Hepatocyte (in vitro differentiated cells): ENCODE data around the gene RASA1. TPM values are rescaled to one million over a fixed set of nuclear protein-coding genes. Genes with fewer than 3 reads are reported as not detected.

Experiments
- DNase-seq: peaks from one replicate; pipeline ENCODE4 v3.0.0-alpha.2; 2016; ENCODE audit warnings: low spot score
- H2AFZ ChIP-seq: fragments of 200-600 bp; sonication (generic); 2 replicates; pipeline ENCODE4 v1.6.0; 2016; ENCODE audit warnings: antibody characterized with exemption, mild to moderate bottlenecking
- H3K27ac ChIP-seq: fragments of 200-600 bp; sonication (generic); 2 replicates; pipeline ENCODE4 v1.5.1; 2016; ENCODE audit warnings: mild to moderate bottlenecking
- H3K27me3 ChIP-seq: fragments of 200-600 bp; sonication (generic); 2 replicates; pipeline ENCODE4 v1.6.1; 2016
- H3K36me3 ChIP-seq: fragments of 200-600 bp; sonication (generic); replicated peaks from 2 replicates; pipeline ENCODE4 v1.5.1; 2016; ENCODE audit warnings: low read depth; ENCODE audit not compliant: insufficient read depth
- H3K4me1 ChIP-seq: fragments of 200-600 bp; sonication (generic); 2 replicates; pipeline ENCODE4 v1.5.1; 2016; ENCODE audit warnings: mild to moderate bottlenecking, moderate library complexity; ENCODE audit not compliant: insufficient read depth
- H3K4me2 ChIP-seq: fragments of 200-600 bp; sonication (generic); 2 replicates; pipeline ENCODE4 v1.6.0; 2016
- H3K4me3 ChIP-seq: fragments of 200-600 bp; sonication (generic); 2 replicates; pipeline ENCODE4 v1.5.1; 2016; ENCODE audit warnings: mild to moderate bottlenecking
- H3K79me2 ChIP-seq: fragments of 200-600 bp; sonication (generic); 2 replicates; pipeline ENCODE4 v1.6.0; 2017; ENCODE audit warnings: mild to moderate bottlenecking
- H3K9me2 ChIP-seq: fragments of 200-600 bp; sonication (generic); replicated peaks from 2 replicates; pipeline ENCODE4 v1.6.0; 2017; ENCODE audit warnings: mild to moderate bottlenecking; ENCODE audit not compliant: insufficient read depth
- H3K9me3 ChIP-seq: fragments of 200-600 bp; sonication (generic); 2 replicates; pipeline ENCODE4 v1.5.1; 2016; ENCODE audit warnings: low read depth, mild to moderate bottlenecking
- H4K20me1 ChIP-seq: fragments of 200-600 bp; sonication (generic); 2 replicates; pipeline ENCODE4 v1.6.0; 2016; ENCODE audit warnings: mild to moderate bottlenecking; ENCODE audit not compliant: insufficient read depth, poor library complexity, severe bottlenecking
- EZH2 ChIP-seq: fragments of 200-600 bp; sonication (generic); IDR thresholded peaks from 2 replicates; pipeline ENCODE4 v1.6.1; 2016; ENCODE audit warnings: antibody characterized with exemption, mild to moderate bottlenecking, borderline replicate concordance
- EZH2phosphoT487 ChIP-seq: fragments of 200-600 bp; sonication (generic); IDR thresholded peaks from one replicate; pipeline ENCODE4 v1.6.1; 2018; ENCODE audit warnings: antibody characterized with exemption, mild to moderate bottlenecking, low read depth, moderate library complexity; ENCODE audit not compliant: unreplicated experiment, severe bottlenecking
- WGBS: methylation state at CpG from one replicate; pipeline ENCODE4 v1.1.6; 2016; ENCODE audit warnings: low lambda C conversion rate; ENCODE audit errors: missing lambda C conversion rate; 5-methylcytosine and 5-hydroxymethylcytosine counted together
- polyA plus RNA-seq: library from polyadenylated mRNA; unstranded; fragments of >200 nt; fragmentation: Nextera tagmentation; extraction: Ambion mirVana; gene quantifications from 2 replicates; pipeline ENCODE4 v1.2.1, GENCODE V29; 2016
- total RNA-seq: library from RNA; depleted of rRNA; stranded (reverse); fragments of >200 nt; gene quantifications from 2 replicates; pipeline ENCODE4 v1.2.3, GENCODE V29; 2014
- TF ChIP-seq, protein P1 (sequence below): fragments of 200-600 bp; sonication (generic); IDR thresholded peaks from 2 replicates; pipeline ENCODE4 v1.5.1; 2016; ENCODE audit warnings: antibody characterized with exemption, mild to moderate bottlenecking; ENCODE audit not compliant: poor library complexity

RASA1 gene
- total and polyA plus RNA-seq, 2 experiments from 2014 or later, result 13.7 to 33.5 TPM

DNA sequence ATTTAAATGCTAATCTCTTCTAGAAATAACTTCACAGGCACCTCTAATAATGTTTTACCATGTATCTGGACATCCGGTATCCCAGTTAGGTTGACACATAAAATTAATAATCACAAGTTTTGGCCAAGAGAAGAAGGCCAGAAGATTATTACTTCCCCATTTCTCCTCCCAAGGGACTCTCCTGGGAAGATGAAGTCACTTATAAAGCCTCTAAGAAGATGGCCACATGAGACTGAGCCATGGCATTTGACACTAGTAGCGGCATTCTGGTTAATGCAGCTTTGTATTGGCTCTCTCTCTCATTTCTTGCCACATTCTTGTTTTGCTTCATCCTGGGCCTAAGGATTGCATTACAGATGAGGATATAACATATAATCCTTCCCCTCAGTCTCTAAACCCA is 34.5 kb upstream of the RASA1 start:
- no peaks in the 10 kb centered on the region for H4K20me1 ChIP-seq
- 96% methylated on average over 2 of the region's 2 CpGs for WGBS
- no peak overlapping the region for H3K27ac ChIP-seq
- TF ChIP-seq, protein P1, sequence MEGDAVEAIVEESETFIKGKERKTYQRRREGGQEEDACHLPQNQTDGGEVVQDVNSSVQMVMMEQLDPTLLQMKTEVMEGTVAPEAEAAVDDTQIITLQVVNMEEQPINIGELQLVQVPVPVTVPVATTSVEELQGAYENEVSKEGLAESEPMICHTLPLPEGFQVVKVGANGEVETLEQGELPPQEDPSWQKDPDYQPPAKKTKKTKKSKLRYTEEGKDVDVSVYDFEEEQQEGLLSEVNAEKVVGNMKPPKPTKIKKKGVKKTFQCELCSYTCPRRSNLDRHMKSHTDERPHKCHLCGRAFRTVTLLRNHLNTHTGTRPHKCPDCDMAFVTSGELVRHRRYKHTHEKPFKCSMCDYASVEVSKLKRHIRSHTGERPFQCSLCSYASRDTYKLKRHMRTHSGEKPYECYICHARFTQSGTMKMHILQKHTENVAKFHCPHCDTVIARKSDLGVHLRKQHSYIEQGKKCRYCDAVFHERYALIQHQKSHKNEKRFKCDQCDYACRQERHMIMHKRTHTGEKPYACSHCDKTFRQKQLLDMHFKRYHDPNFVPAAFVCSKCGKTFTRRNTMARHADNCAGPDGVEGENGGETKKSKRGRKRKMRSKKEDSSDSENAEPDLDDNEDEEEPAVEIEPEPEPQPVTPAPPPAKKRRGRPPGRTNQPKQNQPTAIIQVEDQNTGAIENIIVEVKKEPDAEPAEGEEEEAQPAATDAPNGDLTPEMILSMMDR, result no peak
- TF ChIP-seq EZH2 (no peak), EZH2phosphoT487 (no peak)
- H3K9me3 ChIP-seq, result no peaks in the 10 kb centered on the region
- no peak overlapping the region for H3K4me3 ChIP-seq
- H3K27me3 ChIP-seq, result no peaks in the 10 kb centered on the region
- no peak for DNase-seq
- no peaks in the 10 kb centered on the region for H3K79me2 ChIP-seq
- H3K4me1 ChIP-seq, result no peaks in the 10 kb centered on the region
- no peaks in the 10 kb centered on the region for H3K36me3 ChIP-seq
- no peak overlapping the region for H2AFZ ChIP-seq
- no peaks in the 10 kb centered on the region for H3K9me2 ChIP-seq
- no peak overlapping the region for H3K4me2 ChIP-seq

DNA sequence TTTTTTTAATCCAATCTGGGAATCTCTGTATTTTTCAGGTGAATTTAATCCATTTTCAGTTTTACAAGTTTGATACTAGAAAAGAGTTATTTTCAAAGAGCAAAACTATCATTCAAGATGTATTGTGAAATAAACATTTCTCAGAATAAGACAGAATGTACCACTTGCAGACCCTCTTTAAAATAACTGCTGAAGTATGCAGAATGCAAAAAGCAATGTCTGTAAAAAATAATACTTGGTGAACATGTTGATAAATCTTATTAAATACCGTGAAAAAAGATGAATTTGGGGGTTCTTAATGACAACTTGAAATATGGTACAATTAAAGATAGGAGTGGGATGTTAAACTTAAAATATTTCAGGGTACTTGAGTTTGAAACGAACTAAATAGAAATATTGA is 26.1 kb upstream of the RASA1 start:
- 82% methylated on average over 2 of the region's 2 CpGs for WGBS
- H3K36me3 ChIP-seq, result no peaks in the 10 kb centered on the region
- no peaks in the 10 kb centered on the region for H4K20me1 ChIP-seq

DNA sequence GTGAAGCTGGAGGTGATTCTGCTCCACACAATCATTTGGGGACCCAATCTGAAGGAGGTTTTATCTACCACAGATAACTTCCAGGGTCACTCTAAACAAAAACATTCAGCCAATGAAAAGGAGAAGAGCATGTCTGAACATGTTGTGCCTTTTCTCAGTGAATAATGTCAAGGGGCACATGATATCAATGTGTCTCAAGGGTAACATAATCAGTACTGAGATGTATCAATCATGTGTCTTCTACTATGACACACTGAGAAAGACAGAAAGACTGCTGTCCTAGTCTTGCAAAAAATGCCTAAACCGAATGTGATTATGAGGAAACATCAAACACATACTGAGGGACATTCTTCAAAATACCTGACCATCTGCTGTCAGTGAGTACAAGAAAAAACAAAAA is 25.4 kb upstream of the RASA1 start:
- no peaks in the 10 kb centered on the region for H4K20me1 ChIP-seq
- H3K27me3 ChIP-seq, result no peaks in the 10 kb centered on the region
- H3K4me3 ChIP-seq, result no peak overlapping the region
- no peaks in the 10 kb centered on the region for H3K9me3 ChIP-seq
- H3K79me2 ChIP-seq, result no peaks in the 10 kb centered on the region
- TF ChIP-seq, protein P1, result no peak
- TF ChIP-seq EZH2phosphoT487 (no peak), EZH2 (no peak)
- no peaks in the 10 kb centered on the region for H3K36me3 ChIP-seq
- no peak for DNase-seq
- H3K4me2 ChIP-seq, result no peak overlapping the region
- no peaks in the 10 kb centered on the region for H3K4me1 ChIP-seq
- H2AFZ ChIP-seq, result no peak overlapping the region
- no peaks in the 10 kb centered on the region for H3K9me2 ChIP-seq
- WGBS, result 81% methylated on average over 1 of the region's 1 CpG
- no peak overlapping the region for H3K27ac ChIP-seq

More for the DNA sequence above, 26.1 kb upstream of the RASA1 start:
- Histone ChIP-seq H3K27ac (no peak overlapping the region), H3K4me2 (no peak overlapping the region), H3K4me3 (no peak overlapping the region), H3K4me1 (no peaks in the 10 kb centered on the region), H3K9me2 (no peaks in the 10 kb centered on the region), H3K27me3 (no peaks in the 10 kb centered on the region), H2AFZ (no peak overlapping the region), H3K79me2 (no peaks in the 10 kb centered on the region), H3K9me3 (no peaks in the 10 kb centered on the region)
- DNase-seq, result no peak
- no peak for TF ChIP-seq EZH2phosphoT487
- TF ChIP-seq, protein P1, result no peak
- no peak for TF ChIP-seq EZH2
